ENCODE measurements around the gene PRKD1.
"Not testable (repeated sequence)": the region's sequence is repeated elsewhere in the genome, so short reads cannot be mapped to it uniquely, and the experiment has no call there.

PRKD1 gene

GRCh38 chr14:29798108-29798663 lies 129.5 kb downstream of the PRKD1 start:
- no peak for DNase-seq

GRCh38 chr14:29796853-29797252 lies 130.8 kb downstream of the PRKD1 start:
- DNase-seq, result no peak

- DNase-seq, result no peak
Measured at GRCh38 chr14:29789475-29789874, 138.2 kb downstream of the PRKD1 start.

- DNase-seq, result no peak
Measured at GRCh38 chr14:29788093-29788492, 139.6 kb downstream of the PRKD1 start.

GRCh38 chr14:29783556-29783955 lies 144.1 kb downstream of the PRKD1 start:
- DNase-seq, result no peak

GRCh38 chr14:29782041-29782440 lies 145.6 kb downstream of the PRKD1 start:
- DNase-seq, result no peak

- not testable (repeated sequence) for DNase-seq
Measured at GRCh38 chr14:29777142-29777541, 150.5 kb downstream of the PRKD1 start.

GRCh38 chr14:29773990-29774389 lies 153.7 kb downstream of the PRKD1 start:
- no peak for DNase-seq

- DNase-seq, result no peak
Measured at GRCh38 chr14:29763342-29763858, 164.2 kb downstream of the PRKD1 start.

GRCh38 chr14:29759521-29760340 lies 167.9 kb downstream of the PRKD1 start:
- no peak for DNase-seq

- DNase-seq, result no peak
Measured at GRCh38 chr14:29757711-29758233, 169.9 kb downstream of the PRKD1 start.

GRCh38 chr14:29757188-29757680 lies 170.4 kb downstream of the PRKD1 start:
- no peak for DNase-seq

- no peak for DNase-seq
Measured at GRCh38 chr14:29756019-29756385, 171.6 kb downstream of the PRKD1 start.

- DNase-seq, result no peak
Measured at GRCh38 chr14:29755311-29756018, 172.2 kb downstream of the PRKD1 start.

- no peak for DNase-seq
Measured at GRCh38 chr14:29754134-29754533, 173.5 kb downstream of the PRKD1 start.

GRCh38 chr14:29752221-29752923 lies 175.3 kb downstream of the PRKD1 start:
- no peak for DNase-seq

GRCh38 chr14:29749829-29750228 lies 177.8 kb downstream of the PRKD1 start:
- no peak for DNase-seq

GRCh38 chr14:29749327-29749726 lies 178.3 kb downstream of the PRKD1 start:
- no peak for DNase-seq

- DNase-seq, result no peak
Measured at GRCh38 chr14:29745863-29746262, 181.8 kb downstream of the PRKD1 start.

- no peak for DNase-seq
Measured at GRCh38 chr14:29743531-29743930, 184.1 kb downstream of the PRKD1 start.

- DNase-seq, result no peak
Measured at GRCh38 chr14:29741909-29742401, 185.7 kb downstream of the PRKD1 start.

GRCh38 chr14:29740491-29740890 lies 187.2 kb downstream of the PRKD1 start:
- no peak for DNase-seq
